GM13976 (cell line): ENCODE measurements around the gene LIN7A.

Experiments
- DNase-seq: peaks from one replicate; pipeline ENCODE4 v3.0.0; 2012; ENCODE audit warnings: low spot score
- CTCF ChIP-seq: IDR thresholded peaks from 2 replicates; pipeline ENCODE4 v1.5.1; 2012; ENCODE audit warnings: borderline replicate concordance, mild to moderate bottlenecking; ENCODE audit not compliant: insufficient read depth; ENCODE audit errors: extremely low read depth, missing control alignments, control extremely low read depth
- in situ Hi-C: fragments of 300-500 bp; cut with MboI; formaldehyde crosslinking; loops from one replicate; pipeline ENCODE4 v1.12.0; 2022; ENCODE audit warnings: low sequenced_read_pairs, mixed read lengths, inconsistent platforms; ENCODE audit not compliant: unreplicated experiment

Gene LIN7A

GRCh38 chr12:80778005-80778541 is 159.7 kb downstream of the LIN7A start:
- in situ Hi-C loops = no loop called here
- TF ChIP-seq CTCF = no peak
- peak; percentile 49 for DNase-seq

GRCh38 chr12:80777587-80777986 is 160.1 kb downstream of the LIN7A start:
- no peak for TF ChIP-seq CTCF
- in situ Hi-C loops = no loop called here
- no peak for DNase-seq

- in situ Hi-C loops = no loop called here
- no peak for TF ChIP-seq CTCF
- DNase-seq = no peak
Measured at GRCh38 chr12:80776706-80777105, 161.0 kb downstream of the LIN7A start.

GRCh38 chr12:80770958-80771357 is 166.8 kb downstream of the LIN7A start:
- TF ChIP-seq CTCF = no peak
- DNase-seq = no peak
- in situ Hi-C loops = loop anchor here (25.0 kb wide), 1 partner anchor 284 kb away; no protein-coding TSS in a partner anchor

GRCh38 chr12:80769553-80770140 is 168.1 kb downstream of the LIN7A start:
- no peak for DNase-seq
- in situ Hi-C loops = loop anchor here (25.0 kb wide), 1 partner anchor 282 kb away; no protein-coding TSS in a partner anchor
- TF ChIP-seq CTCF = no peak

GRCh38 chr12:80766897-80767296 is 170.8 kb downstream of the LIN7A start:
- DNase-seq = no peak
- in situ Hi-C loops = loop anchor here (25.0 kb wide), 1 partner anchor 280 kb away; no protein-coding TSS in a partner anchor
- no peak for TF ChIP-seq CTCF
